OCI-LY1 (cell line): ENCODE results near the gene ZNF683.
"Not testable (repeated sequence)": the region's sequence is repeated elsewhere in the genome, so short reads cannot be mapped to it uniquely, and the experiment has no call there.

ENCODE experiments used
- EZH2 ChIP-seq: fragments of 200-600 bp; sonication (generic), shearing (Covaris generic); IDR thresholded peaks from 2 replicates; pipeline ENCODE4 v1.8.0; 2017; ENCODE audit warnings: borderline replicate concordance, mixed run types, mild to moderate bottlenecking, antibody characterized with exemption, low read length, moderate library complexity, mixed read lengths
- TF ChIP-seq, protein P1 (sequence below): fragments of 200-600 bp; sonication (generic), shearing (Covaris generic); IDR thresholded peaks from 2 replicates; pipeline ENCODE4 v1.5.1; 2017; ENCODE audit warnings: mild to moderate bottlenecking, antibody characterized with exemption, low read length, moderate library complexity, mixed read lengths

DNA sequence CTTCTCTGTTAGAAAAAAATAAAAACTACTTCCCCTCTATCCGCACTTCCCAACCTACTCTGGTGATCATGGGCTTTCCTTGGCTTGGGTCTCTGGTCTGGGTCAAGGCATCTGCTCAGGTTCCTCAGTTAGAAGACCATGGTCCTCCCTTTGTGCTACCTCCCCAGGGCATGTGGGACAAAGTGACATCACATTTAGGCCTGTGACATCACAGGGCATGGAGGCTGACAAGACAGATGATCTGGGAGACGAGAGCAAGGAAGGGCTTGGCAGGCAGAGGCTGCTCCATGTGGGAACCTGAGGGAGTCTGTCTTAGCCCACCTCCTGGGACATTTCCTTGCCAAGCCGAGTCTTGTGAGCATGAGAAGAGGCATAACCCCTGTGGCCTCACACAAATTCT is at the start of gene ZNF683:
- TF ChIP-seq, protein P1, sequence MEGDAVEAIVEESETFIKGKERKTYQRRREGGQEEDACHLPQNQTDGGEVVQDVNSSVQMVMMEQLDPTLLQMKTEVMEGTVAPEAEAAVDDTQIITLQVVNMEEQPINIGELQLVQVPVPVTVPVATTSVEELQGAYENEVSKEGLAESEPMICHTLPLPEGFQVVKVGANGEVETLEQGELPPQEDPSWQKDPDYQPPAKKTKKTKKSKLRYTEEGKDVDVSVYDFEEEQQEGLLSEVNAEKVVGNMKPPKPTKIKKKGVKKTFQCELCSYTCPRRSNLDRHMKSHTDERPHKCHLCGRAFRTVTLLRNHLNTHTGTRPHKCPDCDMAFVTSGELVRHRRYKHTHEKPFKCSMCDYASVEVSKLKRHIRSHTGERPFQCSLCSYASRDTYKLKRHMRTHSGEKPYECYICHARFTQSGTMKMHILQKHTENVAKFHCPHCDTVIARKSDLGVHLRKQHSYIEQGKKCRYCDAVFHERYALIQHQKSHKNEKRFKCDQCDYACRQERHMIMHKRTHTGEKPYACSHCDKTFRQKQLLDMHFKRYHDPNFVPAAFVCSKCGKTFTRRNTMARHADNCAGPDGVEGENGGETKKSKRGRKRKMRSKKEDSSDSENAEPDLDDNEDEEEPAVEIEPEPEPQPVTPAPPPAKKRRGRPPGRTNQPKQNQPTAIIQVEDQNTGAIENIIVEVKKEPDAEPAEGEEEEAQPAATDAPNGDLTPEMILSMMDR: not testable (repeated sequence)
- not testable (repeated sequence) for TF ChIP-seq EZH2
